CD14-positive monocyte (primary cell): ENCODE results near the gene PDE9A. TPM values are rescaled to one million over a fixed set of nuclear protein-coding genes. Genes with fewer than 3 reads are reported as not detected.

Experiments
- DNase-seq, 3 donors: peaks; one replicate each; pipeline ENCODE4 v3.0.0-alpha.2; 2011 to 2022
- H2AFZ ChIP-seq: 2 replicates; pipeline ENCODE4 v1.6.0; 2012; ENCODE audit warnings: mild to moderate bottlenecking, low read depth, low read length, inconsistent platforms; ENCODE audit not compliant: insufficient read depth, poor library complexity, severe bottlenecking
- H3K27ac ChIP-seq, 2 donors: 1 replicate in 1 of 2; 2 replicates in 1 of 2; pipeline ENCODE4 v1.5.1; 2012 to 2013; ENCODE audit warnings: low read length in 2 of 2, control low read depth in 1 of 2, inconsistent platforms in 1 of 2, low read depth in 1 of 2, mild to moderate bottlenecking in 1 of 2
- H3K27me3 ChIP-seq, 2 donors: one replicate each; pipeline versions ENCODE4 v1.6.0 to v1.6.1; 2011 to 2013; ENCODE audit warnings: low read length in 2 of 2; ENCODE audit not compliant: control insufficient read depth in 2 of 2, insufficient read depth in 2 of 2
- H3K36me3 ChIP-seq, 2 donors: replicated peaks in 1 of 2; 1 replicate in 1 of 2; 2 replicates in 1 of 2; pipeline versions ENCODE4 v1.5.1 to v1.6.1; 2012 to 2013; ENCODE audit warnings: low read length in 2 of 2, control low read depth in 1 of 2, inconsistent platforms in 1 of 2, mild to moderate bottlenecking in 1 of 2; ENCODE audit not compliant: insufficient read depth in 2 of 2, control insufficient read depth in 1 of 2
- H3K4me1 ChIP-seq, 2 donors: 1 replicate in 1 of 2; 2 replicates in 1 of 2; pipeline versions ENCODE4 v1.5.1 to v1.6.1; 2012 to 2013; ENCODE audit warnings: low read length in 2 of 2, control low read depth in 1 of 2, inconsistent platforms in 1 of 2, mild to moderate bottlenecking in 1 of 2, moderate library complexity in 1 of 2; ENCODE audit not compliant: insufficient read depth in 2 of 2, control insufficient read depth in 1 of 2
- H3K4me2 ChIP-seq: replicated peaks from 2 replicates; pipeline ENCODE3; 2012; ENCODE audit warnings: low read length, moderate library complexity, mild to moderate bottlenecking; ENCODE audit not compliant: poor library complexity, severe bottlenecking; ENCODE audit errors: extremely low read depth
- H3K4me3 ChIP-seq, 3 experiments: fragments of 200-600 bp in 1 of 3; sonication (generic) in 1 of 3; replicated peaks in 1 of 3; 1 replicate in 2 of 3; 2 replicates in 1 of 3; pipeline ENCODE4 v1.5.1; 2011 to 2013; ENCODE audit warnings: low read length in 3 of 3, mild to moderate bottlenecking in 3 of 3, control low read depth in 2 of 3, low read depth in 2 of 3, inconsistent platforms in 1 of 3, moderate library complexity in 1 of 3
- H3K79me2 ChIP-seq: 2 replicates; pipeline ENCODE4 v1.6.0; 2012; ENCODE audit warnings: mild to moderate bottlenecking, control low read depth, inconsistent platforms, low read length, moderate library complexity; ENCODE audit not compliant: insufficient read depth
- H3K9ac ChIP-seq: 2 replicates; pipeline ENCODE4 v1.6.0; 2017; ENCODE audit warnings: low read length, mild to moderate bottlenecking; ENCODE audit not compliant: insufficient read depth, poor library complexity, severe bottlenecking
- H3K9me3 ChIP-seq, 2 donors: replicated peaks in 1 of 2; 1 replicate in 1 of 2; 2 replicates in 1 of 2; pipeline versions ENCODE4 v1.5.1 to v1.6.1; 2012 to 2013; ENCODE audit warnings: low read length in 2 of 2, control low read depth in 1 of 2; ENCODE audit not compliant: control insufficient read depth in 1 of 2, insufficient read depth in 1 of 2
- H4K20me1 ChIP-seq: 2 replicates; pipeline ENCODE4 v1.6.0; 2012; ENCODE audit warnings: mild to moderate bottlenecking, low read length, control low read depth, moderate library complexity; ENCODE audit not compliant: insufficient read depth
- H3K27ac Mint-ChIP-seq, 7 donors: one replicate each; pipeline ENCODE4 v1.8.0; 2020; ENCODE audit warnings: mild to moderate bottlenecking in 7 of 7, mixed read lengths in 7 of 7, moderate library complexity in 6 of 7, inconsistent platforms in 2 of 7
- H3K27me3 Mint-ChIP-seq, 3 donors: one replicate each; pipeline ENCODE4 v1.8.0; 2021 to 2022; ENCODE audit warnings: low read depth in 3 of 3, mild to moderate bottlenecking in 3 of 3, mixed read lengths in 3 of 3, moderate library complexity in 3 of 3, inconsistent platforms in 1 of 3
- H3K36me3 Mint-ChIP-seq, 2 donors: one replicate each; pipeline ENCODE4 v1.8.0; 2020; ENCODE audit warnings: mixed read lengths in 2 of 2, inconsistent platforms in 1 of 2, mild to moderate bottlenecking in 1 of 2
- H3K4me1 Mint-ChIP-seq: one replicate; pipeline ENCODE4 v1.8.0; 2020; ENCODE audit warnings: mild to moderate bottlenecking, mixed read lengths
- H3K4me3 Mint-ChIP-seq, 2 donors: one replicate each; pipeline ENCODE4 v1.8.0; 2020; ENCODE audit warnings: mild to moderate bottlenecking in 2 of 2, mixed read lengths in 2 of 2, moderate library complexity in 1 of 2
- H3K9me3 Mint-ChIP-seq, 7 donors: one replicate each; pipeline ENCODE4 v1.8.0; 2020 to 2022; ENCODE audit warnings: mixed read lengths in 7 of 7, mild to moderate bottlenecking in 6 of 7, moderate library complexity in 6 of 7, inconsistent platforms in 2 of 7
- CTCF ChIP-seq: fragments of 200-600 bp; IDR thresholded peaks from one replicate; pipeline ENCODE4 v1.8.0; 2022; ENCODE audit warnings: antibody characterized with exemption, mild to moderate bottlenecking
- WGBS: methylation state at CpG from one replicate; pipeline ENCODE4 v1.1.5; 2013; ENCODE audit warnings: missing lambda C conversion rate; ENCODE audit not compliant: insufficient coverage; 5-methylcytosine and 5-hydroxymethylcytosine counted together
- intact Hi-C, 2 donors: fragments of 100-400 bp; cut with micrococcal nuclease; formaldehyde crosslinking; loops; one replicate each; pipeline versions ENCODE4 v1.15.0 to v1.15.1; 2023
- polyA plus RNA-seq, 3 donors: library from polyadenylated mRNA; depleted of rRNA in 1 of 3; unstranded in 2 of 3; stranded (reverse) in 1 of 3; fragments of 300-500 nt in 2 of 3; fragments of >200 nt in 1 of 3; fragmentation: Illumina TruSeq in 2 of 3; gene quantifications; 1 replicate in 2 of 3; 2 replicates in 1 of 3; pipeline ENCODE4 v1.2.3, GENCODE V29; 2012 to 2021

The PDE9A gene
- polyA plus RNA-seq, 3 donors: 0.05 to 0.52 TPM; not detected in 1

GRCh38 chr21:42779431-42779861, 126.0 kb downstream of the PDE9A start:
- Histone ChIP-seq H3K79me2 (no peaks in the 10 kb centered on the region), H3K9me3 (no peaks in the 10 kb centered on the region), H3K4me1 (peaks cover 16 to 27% of the 10 kb centered on the region in 2 donors), H4K20me1 (no peaks in the 10 kb centered on the region), H2AFZ (no peak overlapping the region), H3K9ac (no peak overlapping the region), H3K27me3 (peaks cover 5 to 27% of the 10 kb centered on the region in 2 donors), H3K4me3 (no peak overlapping the region), H3K4me2 (no peak overlapping the region), H3K36me3 (no peaks in the 10 kb centered on the region), H3K27ac (no peak overlapping the region)
- peaks cover 30% of the 10 kb centered on the region for H3K4me1 Mint-ChIP-seq
- peaks cover 28 to 47% (median 35%) of the 10 kb centered on the region in 3 donors for H3K27me3 Mint-ChIP-seq
- no peak overlapping the region for H3K27ac Mint-ChIP-seq
- DNase-seq: no peak
- H3K36me3 Mint-ChIP-seq: peaks cover 0 to 8% of the 10 kb centered on the region in 2 donors
- no peak for TF ChIP-seq CTCF
- WGBS: 98% methylated on average over 7 of the region's 10 CpGs
- intact Hi-C loops: no loop called here
- H3K9me3 Mint-ChIP-seq: peaks cover 0 to 4% (median 2%) of the 10 kb centered on the region in 7 donors
- no peak overlapping the region for H3K4me3 Mint-ChIP-seq

GRCh38 chr21:42780617-42781016, 127.2 kb downstream of the PDE9A start:
- Histone ChIP-seq H3K79me2 (no peaks in the 10 kb centered on the region), H3K4me1 (peaks cover 16 to 28% of the 10 kb centered on the region in 2 donors), H4K20me1 (no peaks in the 10 kb centered on the region), H3K27me3 (peaks cover 5 to 27% of the 10 kb centered on the region in 2 donors), H3K27ac (no peak overlapping the region), H3K36me3 (no peaks in the 10 kb centered on the region), H3K4me2 (no peak overlapping the region), H3K4me3 (no peak overlapping the region), H3K9ac (no peak overlapping the region), H2AFZ (no peak overlapping the region), H3K9me3 (no peaks in the 10 kb centered on the region)
- peaks cover 30% of the 10 kb centered on the region for H3K4me1 Mint-ChIP-seq
- intact Hi-C loops: no loop called here
- peaks cover 0 to 8% of the 10 kb centered on the region in 2 donors for H3K36me3 Mint-ChIP-seq
- H3K27me3 Mint-ChIP-seq: peaks cover 28 to 47% (median 33%) of the 10 kb centered on the region in 3 donors
- DNase-seq: no peak
- WGBS: 73% methylated on average over 5 of the region's 8 CpGs
- H3K27ac Mint-ChIP-seq: no peak overlapping the region
- TF ChIP-seq CTCF: no peak
- peaks cover 0 to 4% (median 2%) of the 10 kb centered on the region in 7 donors for H3K9me3 Mint-ChIP-seq
- peak overlapping the region in 1 of 2 donors; percentile 66 for H3K4me3 Mint-ChIP-seq
